GM19468 (cell line): ENCODE results near the gene DNAJC25.

Experiments
- ATAC-seq: cut with Tn5 transposase; IDR thresholded peaks from one replicate; pipeline ENCODE4 v1.9.1; 2021; ENCODE audit warnings: mild to moderate bottlenecking, moderate library complexity, moderate number of reproducible peaks; ENCODE audit not compliant: unreplicated experiment; ENCODE audit errors: extremely low read depth

DNAJC25 gene

DNA sequence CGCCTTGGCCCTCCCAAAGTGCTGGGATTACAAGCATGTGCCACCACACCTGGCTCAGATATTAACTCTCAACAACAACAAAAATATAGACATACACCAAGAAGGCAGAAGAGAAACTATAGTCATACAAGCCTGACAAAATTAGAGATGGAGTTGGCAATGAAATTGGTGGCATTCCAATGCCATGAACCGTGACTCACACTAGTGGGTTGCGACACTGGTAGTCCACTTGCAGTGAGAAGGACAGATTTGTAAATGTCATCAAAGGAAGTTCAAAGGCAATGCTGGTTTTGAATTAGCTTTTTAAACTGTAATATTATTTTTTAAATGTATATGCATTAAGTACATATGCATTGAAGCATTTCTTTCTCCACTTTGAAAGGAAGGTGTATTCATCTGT, 8.5 kb upstream of the DNAJC25 start:
- ATAC-seq: no peak

DNA sequence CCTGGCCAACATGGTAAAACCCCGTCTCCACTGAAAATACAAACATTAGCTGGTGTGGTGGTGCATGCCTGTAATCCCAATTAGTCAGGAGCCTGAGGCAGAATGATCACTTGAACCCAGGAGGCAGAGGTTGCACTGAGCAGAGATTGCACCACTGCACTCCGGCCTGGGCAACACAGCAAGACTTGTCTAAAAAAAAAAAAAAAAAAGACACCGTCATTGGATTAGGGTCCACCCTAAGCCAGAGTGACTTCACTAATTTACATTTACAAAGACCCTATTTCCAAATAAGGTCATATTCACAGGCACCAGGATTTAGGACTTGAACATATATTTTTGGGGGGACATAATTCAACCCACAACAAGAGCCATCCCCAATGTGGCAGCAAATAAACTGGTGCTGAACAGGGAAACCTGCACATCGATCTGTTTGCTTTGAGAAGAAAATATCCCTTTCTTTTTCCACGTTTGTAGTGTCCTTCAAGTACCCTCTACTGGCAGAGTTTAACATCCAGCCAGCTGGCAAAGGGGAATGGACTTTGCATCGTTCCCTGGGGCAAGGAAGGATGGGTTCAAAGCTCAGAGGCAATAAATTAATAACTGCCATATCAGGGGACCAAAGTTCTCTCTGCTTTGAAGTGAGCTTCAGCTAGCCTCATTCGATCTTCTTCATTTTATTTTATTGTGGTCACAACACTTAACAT, 3.7 kb upstream of the DNAJC25 start:
- ATAC-seq: no peak

DNA sequence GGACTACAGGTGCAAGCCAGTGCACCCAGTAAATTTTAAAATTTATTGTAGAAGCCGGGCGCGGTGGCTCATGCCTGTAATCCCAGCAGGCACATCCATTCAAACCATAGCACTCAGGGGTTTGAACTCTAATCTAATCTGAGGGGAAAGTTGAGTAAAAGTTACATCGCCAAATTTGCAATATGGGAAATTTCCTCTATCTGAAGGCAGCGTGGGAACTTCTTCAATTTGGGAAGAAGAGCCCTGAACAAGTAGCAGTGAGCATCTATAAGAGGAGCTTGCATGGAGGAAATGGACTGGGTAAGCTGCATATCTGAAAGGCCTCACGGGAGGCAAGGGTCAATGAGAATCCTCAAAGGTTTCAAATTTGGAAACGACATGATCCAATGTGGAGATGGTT, 2.7 kb upstream of the DNAJC25 start:
- no peak for ATAC-seq

DNA sequence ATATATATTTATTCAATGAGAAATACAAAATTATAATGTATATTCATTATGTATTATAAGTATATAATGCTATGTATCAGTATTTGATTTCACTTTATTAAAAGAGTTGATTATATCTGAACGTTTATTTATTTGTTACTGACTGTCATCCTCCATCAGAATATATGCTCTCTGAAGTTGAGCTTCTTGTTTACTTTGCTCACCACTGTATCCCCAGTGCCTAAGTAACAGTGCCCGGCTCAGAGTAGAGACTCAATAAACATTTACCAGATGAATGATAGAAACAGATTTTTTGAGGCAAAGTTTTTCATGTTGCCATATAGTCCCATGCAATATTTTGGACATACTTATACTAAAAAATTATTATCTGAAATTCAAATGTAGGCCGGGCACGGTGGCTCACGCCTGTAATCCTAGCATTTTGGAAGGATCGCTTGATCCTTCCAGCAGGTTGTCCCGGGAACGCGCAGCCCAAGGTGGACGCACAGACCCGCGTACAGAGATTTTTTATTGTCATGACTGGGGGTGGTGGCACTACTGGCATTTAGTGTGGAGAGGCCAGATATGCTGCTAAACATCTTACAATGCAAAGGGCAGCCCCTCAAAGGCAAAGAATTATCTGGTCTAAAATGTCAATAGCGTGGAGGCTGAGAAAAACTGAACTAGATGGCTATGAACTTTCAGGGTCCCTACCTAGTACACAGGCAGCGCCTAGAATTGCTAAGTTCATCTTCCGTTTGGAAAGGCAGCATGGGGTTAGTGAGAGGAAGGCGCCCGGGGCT, 761 bp upstream of the DNAJC25 start:
- ATAC-seq: no peak

DNA sequence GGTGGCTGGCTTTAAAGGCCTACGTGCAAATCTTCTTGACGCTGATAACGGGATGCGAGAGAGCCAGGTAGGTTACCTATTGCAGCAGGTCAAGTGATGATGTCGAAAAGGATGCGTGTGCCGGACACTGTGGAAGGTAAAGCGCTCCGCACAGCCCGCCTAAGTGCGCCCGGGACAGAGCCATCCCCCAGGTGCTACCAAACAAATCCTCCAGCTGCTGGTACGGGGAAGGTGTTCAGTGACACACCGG, 245 bp upstream of the DNAJC25 start:
- ATAC-seq: no peak

DNA sequence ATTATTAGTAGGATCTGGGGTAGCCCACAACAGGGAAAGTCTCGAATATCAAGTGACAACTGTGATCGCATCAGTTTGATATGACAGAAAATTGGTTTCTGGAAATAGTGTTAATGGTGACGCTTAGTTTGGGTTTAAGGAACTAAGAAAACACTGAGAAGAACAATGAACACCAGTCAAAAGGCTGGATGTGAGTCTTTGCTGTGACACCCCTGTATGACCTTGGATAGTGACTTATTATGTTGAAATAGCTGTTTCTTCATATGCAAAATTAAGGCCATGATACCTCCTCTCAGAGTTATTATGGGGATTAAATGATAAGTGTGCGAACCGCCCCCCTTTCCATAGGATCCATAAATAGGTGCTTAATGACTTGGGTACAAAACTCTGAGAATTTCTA, 926 bp downstream of the DNAJC25 start:
- ATAC-seq: no peak

DNA sequence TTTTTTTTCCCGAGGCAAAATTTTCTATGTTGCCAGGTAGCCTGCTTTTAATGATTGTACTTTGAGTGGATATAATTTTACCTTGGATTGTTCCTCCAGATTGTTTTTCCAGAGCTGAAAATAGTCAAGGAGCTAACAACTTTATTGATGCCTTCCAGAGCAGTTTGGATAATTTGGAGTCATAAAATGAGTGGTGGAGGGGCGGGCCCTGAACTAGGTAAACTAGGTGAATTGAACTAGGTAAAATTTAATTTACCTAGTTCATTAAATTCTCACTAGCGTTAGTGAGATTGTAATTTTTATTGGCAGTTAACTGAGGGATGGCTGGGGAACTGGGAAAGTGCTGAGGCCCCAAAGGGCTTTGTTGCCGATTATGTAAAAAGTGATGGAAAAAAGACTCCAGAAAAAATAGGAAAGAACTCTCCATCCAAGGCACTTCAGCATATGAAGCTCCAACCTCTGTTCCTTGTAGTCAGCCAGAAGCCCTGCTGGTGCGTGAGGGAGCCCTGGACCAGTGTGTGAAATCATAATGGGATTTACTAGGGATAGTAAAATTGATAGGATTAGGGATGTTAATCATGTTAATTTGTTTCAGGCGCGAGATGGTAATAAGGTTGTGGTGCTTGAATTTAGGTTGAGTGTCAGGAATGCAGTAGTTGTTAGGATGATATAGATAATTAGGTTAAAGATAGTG, 1.7 kb downstream of the DNAJC25 start:
- no peak for ATAC-seq

DNA sequence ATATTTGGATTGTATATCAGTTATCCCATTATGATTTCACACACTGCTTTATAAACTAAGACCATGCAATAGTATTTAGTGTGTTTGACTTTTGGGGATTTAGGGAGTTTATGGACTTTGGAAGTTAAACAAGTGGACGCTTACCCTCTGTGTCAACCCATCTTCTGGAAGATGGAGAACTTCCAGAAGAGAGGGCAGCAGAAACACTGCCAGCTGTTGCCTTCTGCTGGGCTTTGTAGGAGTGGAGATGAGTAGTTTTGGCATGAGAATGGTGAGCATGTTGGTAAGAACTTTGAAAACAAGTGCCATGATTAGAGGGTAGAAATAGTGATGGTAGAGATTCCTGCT, 2.2 kb downstream of the DNAJC25 start:
- ATAC-seq: no peak

DNA sequence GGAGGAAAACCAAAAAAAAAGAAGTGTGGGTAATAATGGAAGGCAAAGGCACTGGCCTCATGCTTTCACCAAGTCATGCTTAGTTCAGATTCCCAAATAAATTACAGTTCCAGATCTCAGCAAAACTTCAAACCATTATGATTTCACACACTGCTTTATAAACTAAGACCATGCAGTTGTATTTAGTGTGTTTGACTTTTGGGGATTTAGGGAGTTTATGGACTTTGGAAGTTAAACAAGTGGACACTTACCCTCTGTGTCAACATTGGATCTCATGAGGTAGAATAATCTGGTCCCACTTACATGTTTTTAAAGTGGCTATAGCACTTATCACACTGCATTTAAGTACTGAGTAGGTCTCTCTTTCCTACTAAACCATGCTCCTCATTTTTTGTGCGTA, 3.7 kb downstream of the DNAJC25 start:
- no peak for ATAC-seq

DNA sequence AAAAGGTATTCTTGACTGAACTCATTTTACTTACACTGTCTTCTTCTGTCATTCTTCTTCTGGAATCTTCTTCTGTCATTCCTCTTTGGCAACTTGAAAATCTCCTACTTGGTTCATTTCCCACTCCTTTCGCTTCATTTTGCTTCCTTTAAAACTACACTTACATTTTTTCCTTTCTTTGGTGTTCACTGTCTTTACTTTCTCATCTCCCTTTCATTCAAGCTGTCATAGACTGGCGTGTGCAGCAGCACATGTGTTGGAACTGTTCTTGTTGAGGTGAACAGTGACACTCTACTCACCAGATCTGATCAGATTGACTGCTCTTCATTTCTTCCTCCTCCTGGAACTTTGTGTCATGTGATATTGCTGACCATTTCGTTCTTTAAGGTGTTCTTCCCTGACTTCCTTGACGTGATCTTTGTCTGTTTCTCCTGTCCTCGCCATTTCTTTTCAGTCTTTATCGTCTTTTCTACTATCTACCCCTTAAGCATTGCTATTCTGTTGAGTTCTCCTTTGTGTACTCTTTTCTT, 6.4 kb downstream of the DNAJC25 start:
- no peak for ATAC-seq

DNA sequence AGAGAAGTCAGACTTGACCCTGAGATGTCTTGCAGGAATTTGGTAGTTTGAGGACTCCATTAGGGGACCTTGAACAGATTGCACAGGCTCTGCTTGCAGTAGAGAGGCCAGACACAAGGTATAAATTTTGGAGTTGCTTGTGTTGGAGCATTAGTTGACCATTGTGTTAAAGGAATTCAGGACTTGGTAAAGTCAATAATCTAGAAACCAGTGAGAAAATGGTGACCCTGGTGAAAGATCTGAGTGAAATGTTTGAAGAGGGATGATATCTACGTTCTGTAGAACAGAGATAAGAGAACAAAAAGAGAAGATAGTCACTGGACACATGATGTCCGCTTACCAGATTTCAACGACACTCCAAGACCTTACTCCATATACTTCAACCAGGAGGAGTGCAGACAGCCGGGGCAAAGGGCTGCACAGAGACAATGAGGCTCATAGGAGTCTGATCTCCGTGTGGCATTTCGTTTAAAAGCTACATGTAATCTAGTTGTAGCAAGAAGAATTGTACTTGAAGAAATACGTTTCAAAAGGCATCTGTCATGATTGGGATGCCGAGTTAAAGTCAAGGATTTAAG, 13.2 kb downstream of the DNAJC25 start:
- ATAC-seq: no peak

DNA sequence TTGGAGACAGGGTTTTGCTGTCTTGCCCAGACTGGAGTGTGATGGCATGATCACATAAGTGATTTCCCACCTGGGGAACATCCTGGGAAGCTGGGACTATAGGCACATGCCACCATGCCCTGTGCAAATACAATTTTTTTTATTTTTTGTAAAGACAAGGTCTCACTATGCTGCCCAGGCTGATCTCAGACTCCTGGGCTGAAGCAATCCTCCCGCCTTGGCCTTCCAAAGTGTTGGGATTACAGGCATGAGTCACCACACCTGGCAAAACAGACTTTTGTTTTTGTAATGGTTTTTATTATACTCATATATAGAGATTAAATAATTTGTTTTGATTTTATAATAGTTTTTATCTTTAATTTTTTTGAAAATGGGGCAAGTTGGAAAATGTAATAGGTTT, 14.7 kb downstream of the DNAJC25 start:
- ATAC-seq: no peak

DNA sequence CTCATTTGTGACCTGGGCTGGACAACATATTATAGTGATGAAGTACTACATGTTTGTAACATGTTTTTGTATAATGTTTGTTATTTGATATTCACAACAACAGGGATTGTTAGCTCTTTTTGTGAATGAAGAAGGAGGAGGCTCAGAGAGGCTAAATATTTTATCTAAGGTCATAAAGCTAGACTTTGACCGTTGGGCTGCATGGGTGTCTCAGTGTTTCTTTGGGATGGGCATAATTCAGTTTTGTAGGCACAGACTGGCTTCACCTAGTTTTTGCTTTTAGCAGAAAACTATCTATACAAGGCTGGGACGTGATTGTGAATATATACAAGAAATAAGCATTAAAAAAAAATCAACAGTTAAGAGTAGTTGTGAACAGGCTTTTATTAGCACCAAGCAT, 15.3 kb downstream of the DNAJC25 start:
- ATAC-seq: no peak

DNA sequence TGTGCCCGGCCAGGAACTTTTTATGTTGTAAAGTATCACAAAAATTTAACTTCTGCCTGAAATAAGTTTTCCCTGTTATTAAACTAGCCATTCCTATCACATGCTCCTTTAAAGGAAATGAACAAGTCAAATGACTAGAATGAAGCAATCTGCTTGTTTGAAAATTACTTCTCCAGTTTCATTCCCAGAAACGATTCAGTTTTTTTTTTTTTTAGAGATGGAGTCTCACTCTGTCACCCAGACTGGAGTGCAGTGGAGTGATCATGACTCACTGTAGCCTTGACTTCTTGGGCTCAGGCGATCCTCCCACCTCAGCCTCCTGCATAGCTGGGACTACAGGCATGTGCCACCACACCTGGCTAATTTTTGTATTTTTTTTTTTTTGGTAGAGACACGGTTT, 16.9 kb downstream of the DNAJC25 start:
- ATAC-seq: no peak

DNA sequence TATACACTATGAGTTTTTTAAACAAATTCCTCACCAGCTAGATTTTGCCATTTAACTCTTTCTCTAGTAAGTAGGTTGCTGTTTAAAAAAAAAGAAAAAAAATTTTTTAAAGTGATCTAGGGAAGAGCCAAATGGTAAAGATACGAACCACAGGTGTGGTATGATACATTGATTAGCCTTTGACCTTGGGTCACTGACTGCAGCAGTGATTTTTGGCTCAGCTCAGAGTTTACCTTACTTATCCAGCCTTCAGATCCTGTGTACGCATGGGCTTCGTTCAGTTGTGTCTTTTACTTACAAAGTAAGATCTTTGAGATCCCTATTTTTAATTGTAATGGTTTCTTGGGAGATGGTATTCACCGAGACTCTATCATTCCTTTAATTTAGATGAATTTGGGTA, 17.9 kb downstream of the DNAJC25 start:
- no peak for ATAC-seq

DNA sequence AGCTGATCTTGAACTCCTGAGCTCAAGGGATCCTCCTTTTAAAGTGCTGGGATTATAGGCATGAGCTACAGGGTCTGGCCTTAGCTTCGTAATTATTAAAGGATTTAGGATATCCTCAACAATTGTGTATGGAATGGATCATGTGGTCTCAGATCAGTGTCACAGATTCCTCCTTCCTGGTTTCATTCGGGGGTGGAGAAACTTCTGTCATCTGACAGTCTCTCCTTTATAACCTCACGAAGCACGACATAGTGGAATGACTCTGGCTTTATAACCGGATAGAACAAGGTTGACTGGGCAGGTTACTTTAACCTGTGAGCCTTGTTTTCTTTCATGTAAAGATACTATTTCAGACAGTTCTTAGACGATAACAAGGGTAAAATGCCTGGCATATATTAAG, 25.9 kb downstream of the DNAJC25 start:
- no peak for ATAC-seq

DNA sequence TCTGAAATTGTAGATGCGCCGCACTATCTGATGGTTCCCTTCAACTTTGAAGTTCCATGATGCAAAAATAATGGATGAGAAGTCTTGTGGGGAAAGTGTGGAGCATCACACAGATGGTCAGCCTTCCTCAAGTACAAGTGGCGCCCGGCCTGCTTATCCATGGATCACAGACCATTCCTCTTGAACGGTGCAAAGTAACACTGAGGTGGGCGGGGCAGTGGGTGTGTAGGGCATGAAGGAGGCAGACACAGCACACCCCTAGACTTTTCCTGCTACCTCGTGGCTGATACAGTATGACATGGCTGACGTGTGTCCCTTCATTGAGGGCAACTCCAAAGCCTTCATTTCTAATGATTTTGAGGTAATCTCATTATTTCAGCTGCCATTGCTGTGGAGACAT, 27.8 kb downstream of the DNAJC25 start:
- no peak for ATAC-seq

DNA sequence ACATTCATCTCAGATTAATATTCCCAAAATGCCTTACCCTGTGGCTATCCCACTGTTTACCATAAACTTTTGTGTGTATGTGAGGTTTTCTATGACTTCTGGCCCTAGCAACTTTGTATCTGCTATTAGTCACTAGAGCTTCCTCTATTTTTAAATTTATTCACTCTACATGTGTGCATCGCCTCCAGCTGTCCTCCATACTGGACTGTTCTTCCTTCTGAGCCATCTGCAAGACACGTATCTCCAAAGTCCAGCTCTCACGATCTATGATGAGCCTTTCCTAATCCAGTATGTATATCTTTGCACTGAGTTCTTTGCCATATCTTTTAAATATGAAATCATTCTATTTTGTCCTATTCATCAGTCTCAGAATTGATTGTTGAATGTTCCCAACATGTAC, 28.6 kb downstream of the DNAJC25 start:
- no peak for ATAC-seq

DNA sequence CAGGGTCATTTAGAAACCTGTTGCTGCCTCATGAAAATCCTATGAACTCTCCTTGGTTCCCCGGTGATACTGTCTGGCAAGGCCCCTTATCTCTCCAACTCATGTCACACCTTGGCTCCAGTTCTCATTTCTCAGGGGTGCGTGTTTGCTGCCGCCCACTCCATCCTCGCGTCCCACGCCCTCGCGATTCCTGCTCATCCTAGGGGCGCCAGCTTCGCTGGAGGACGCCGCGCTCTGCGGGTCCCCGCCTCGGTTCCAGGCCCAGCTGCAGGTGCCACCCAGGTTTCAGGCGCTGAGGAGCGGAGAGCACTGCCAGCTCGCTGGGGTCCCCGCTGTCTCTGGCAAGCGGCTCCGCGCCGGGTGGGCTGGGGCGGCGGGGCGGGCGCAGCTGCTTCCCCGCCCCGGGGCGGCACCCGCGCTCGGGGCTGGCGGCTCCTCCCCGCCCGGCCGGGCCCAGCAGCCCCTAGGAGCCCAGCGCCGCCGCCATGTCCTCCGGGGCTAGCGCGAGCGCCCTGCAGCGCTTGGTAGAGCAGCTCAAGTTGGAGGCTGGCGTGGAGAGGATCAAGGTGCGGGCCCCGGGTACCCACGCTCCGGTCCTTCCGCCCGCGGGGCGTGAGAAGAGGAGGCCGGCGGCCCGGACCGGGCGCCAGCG, 30.1 kb downstream of the DNAJC25 start, which contains the start of gene GNG10:
TSS of gene GNG10 (plus strand) at position 456 of the 652 bp plus-strand sequence. CDS start at position 486, 30 bp downstream.
- peak; percentile 51 for ATAC-seq

DNA sequence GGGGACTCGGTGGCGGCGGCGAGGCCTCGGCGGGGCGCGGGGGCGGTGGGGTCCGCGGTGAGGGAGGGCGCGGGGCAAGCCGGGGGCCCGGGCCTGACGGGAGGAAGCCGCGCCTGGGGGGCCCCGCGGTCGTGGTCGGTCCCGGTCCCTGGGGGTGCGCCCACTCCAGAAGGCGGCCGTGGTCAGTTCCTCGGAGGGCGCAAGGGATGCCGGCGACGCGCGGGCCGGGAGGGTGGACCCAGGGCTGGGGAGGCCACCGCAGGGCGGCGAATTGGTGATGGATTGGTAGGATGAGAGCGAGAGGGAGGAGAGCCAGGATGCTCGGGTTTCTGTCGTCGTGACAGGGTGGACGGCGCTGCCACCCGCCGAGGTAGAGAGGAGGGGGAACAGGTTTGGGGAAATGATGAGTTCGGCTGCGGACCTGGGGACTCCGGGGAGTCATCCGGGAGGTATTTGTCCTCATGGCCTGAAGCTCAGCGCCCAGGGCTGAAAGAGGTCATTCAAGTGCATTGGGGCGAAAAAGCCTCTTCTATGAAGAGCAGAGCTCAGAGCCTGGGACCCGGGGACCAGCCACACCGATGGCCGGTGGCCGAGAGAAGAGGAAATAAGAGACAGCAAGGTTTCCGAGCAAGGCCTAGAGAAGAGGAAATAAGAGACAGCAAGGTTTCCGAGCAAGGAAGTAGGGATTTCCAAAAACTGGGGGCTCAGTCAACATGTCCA, 30.8 kb downstream of the DNAJC25 start:
- ATAC-seq: no peak
